H9 (cell line): ENCODE results near the gene TMEM91. TPM values are rescaled to one million over a fixed set of nuclear protein-coding genes. Genes with fewer than 3 reads are reported as not detected.

Source experiments
- DNase-seq: peaks from one replicate; pipeline ENCODE4 v3.0.0-alpha.2; 2017
- H2AFZ ChIP-seq: one replicate; pipeline ENCODE4 v1.6.1; 2013; ENCODE audit warnings: mild to moderate bottlenecking, low read length, control low read depth, moderate library complexity
- H2AK5ac ChIP-seq: 2 replicates; pipeline ENCODE4 v1.6.1; 2013; ENCODE audit warnings: low read length, control low read depth, mixed read lengths; ENCODE audit not compliant: insufficient read length
- H2BK120ac ChIP-seq: one replicate; pipeline ENCODE4 v1.6.1; 2013; ENCODE audit warnings: low read depth, mild to moderate bottlenecking, low read length, control low read depth, inconsistent platforms; ENCODE audit not compliant: poor library complexity, severe bottlenecking
- H2BK12ac ChIP-seq: 2 replicates; pipeline ENCODE4 v1.6.1; 2013; ENCODE audit warnings: low read length, control low read depth, mixed read lengths, low read depth; ENCODE audit not compliant: insufficient read length
- H2BK15ac ChIP-seq: 2 replicates; pipeline ENCODE4 v1.6.1; 2013; ENCODE audit warnings: low read depth, low read length, control low read depth
- H2BK20ac ChIP-seq: one replicate; pipeline ENCODE4 v1.6.1; 2013; ENCODE audit warnings: low read depth, mild to moderate bottlenecking, low read length, control low read depth, inconsistent platforms; ENCODE audit not compliant: poor library complexity, severe bottlenecking
- H2BK5ac ChIP-seq: 2 replicates; pipeline ENCODE4 v1.6.1; 2013; ENCODE audit warnings: low read length, control low read depth, mixed read lengths; ENCODE audit not compliant: insufficient read length
- H3K14ac ChIP-seq: 2 replicates; pipeline ENCODE4 v1.6.1; 2013; ENCODE audit warnings: low read length, control low read depth; ENCODE audit not compliant: insufficient read depth
- H3K18ac ChIP-seq: 2 replicates; pipeline ENCODE4 v1.6.1; 2013; ENCODE audit warnings: low read depth, mild to moderate bottlenecking, mixed read lengths, low read length, control low read depth; ENCODE audit not compliant: insufficient read length
- H3K23ac ChIP-seq: 2 replicates; pipeline ENCODE4 v1.6.1; 2013; ENCODE audit warnings: low read length, control low read depth, mixed read lengths, low read depth; ENCODE audit not compliant: insufficient read length
- H3K23me2 ChIP-seq: 2 replicates; pipeline ENCODE4 v1.6.1; 2013; ENCODE audit warnings: low read depth, mild to moderate bottlenecking, mixed read lengths, low read length, control low read depth; ENCODE audit not compliant: insufficient read length, poor library complexity, severe bottlenecking
- H3K27ac ChIP-seq: 2 replicates; pipeline ENCODE4 v1.5.1; 2013; ENCODE audit warnings: low read length, control low read depth, mixed read lengths, low read depth; ENCODE audit not compliant: insufficient read length
- H3K27me3 ChIP-seq: 2 replicates; pipeline ENCODE4 v1.6.1; 2013; ENCODE audit warnings: low read length, control low read depth, inconsistent platforms; ENCODE audit not compliant: insufficient read depth
- H3K4ac ChIP-seq: 2 replicates; pipeline ENCODE4 v1.6.1; 2013; ENCODE audit warnings: low read depth, mild to moderate bottlenecking, control low read depth, inconsistent platforms, low read length, moderate library complexity
- H3K4me1 ChIP-seq: 2 replicates; pipeline ENCODE4 v1.6.1; 2013; ENCODE audit warnings: low read length, control low read depth, inconsistent platforms; ENCODE audit not compliant: insufficient read depth
- H3K4me2 ChIP-seq: 2 replicates; pipeline ENCODE4 v1.6.1; 2013; ENCODE audit warnings: low read length, control low read depth, mixed read lengths; ENCODE audit not compliant: insufficient read length, insufficient read depth
- H3K56ac ChIP-seq: 2 replicates; pipeline ENCODE4 v1.6.1; 2013; ENCODE audit warnings: low read depth, mild to moderate bottlenecking, mixed read lengths, low read length, control low read depth; ENCODE audit not compliant: insufficient read length
- H3K79me1 ChIP-seq: 2 replicates; pipeline ENCODE4 v1.6.1; 2013; ENCODE audit warnings: low read depth, mild to moderate bottlenecking, moderate library complexity, low read length, control low read depth, inconsistent platforms; ENCODE audit not compliant: insufficient read depth, poor library complexity, severe bottlenecking
- H3K79me2 ChIP-seq: 2 replicates; pipeline ENCODE4 v1.6.1; 2013; ENCODE audit warnings: low read length, control low read depth, inconsistent platforms; ENCODE audit not compliant: insufficient read depth
- H3K9ac ChIP-seq: 2 replicates; pipeline ENCODE4 v1.6.1; 2013; ENCODE audit warnings: low read length, control low read depth, mixed read lengths; ENCODE audit not compliant: insufficient read length; ENCODE audit errors: extremely low read depth
- H3K9me3 ChIP-seq: one replicate; pipeline ENCODE4 v1.6.1; 2013; ENCODE audit warnings: low read depth, low read length, inconsistent platforms; ENCODE audit not compliant: control insufficient read depth
- H3T11ph ChIP-seq: one replicate; pipeline ENCODE4 v1.6.1; 2013; ENCODE audit warnings: mild to moderate bottlenecking, low read length, control low read depth, inconsistent platforms
- H4K20me1 ChIP-seq: one replicate; pipeline ENCODE4 v1.6.1; 2013; ENCODE audit not compliant: control insufficient read depth, insufficient read length, insufficient read depth
- H4K5ac ChIP-seq: 2 replicates; pipeline ENCODE4 v1.6.1; 2013; ENCODE audit warnings: low read depth, mild to moderate bottlenecking, mixed read lengths, low read length, control low read depth; ENCODE audit not compliant: insufficient read length
- H4K8ac ChIP-seq: replicated peaks from 2 replicates; pipeline ENCODE4 v1.6.1; 2013; ENCODE audit warnings: low read length, control low read depth, mixed read lengths, low read depth; ENCODE audit not compliant: insufficient read length
- H4K91ac ChIP-seq: 2 replicates; pipeline ENCODE4 v1.6.1; 2013; ENCODE audit warnings: low read depth, mild to moderate bottlenecking, moderate library complexity, mixed read lengths, low read length, control low read depth; ENCODE audit not compliant: insufficient read length
- H3K27ac Mint-ChIP-seq, 3 experiments: 2 replicates in 2 of 3; 3 replicates in 1 of 3; pipeline ENCODE4 v1.8.0; 2020 to 2021; ENCODE audit warnings: mixed read lengths in 3 of 3, mild to moderate bottlenecking in 1 of 3, moderate library complexity in 1 of 3
- H3K27me3 Mint-ChIP-seq: 2 replicates; pipeline ENCODE4 v1.8.0; 2021; ENCODE audit warnings: low read depth, mild to moderate bottlenecking, moderate library complexity, mixed read lengths
- H3K36me3 Mint-ChIP-seq, 3 experiments: 2 replicates in 2 of 3; 3 replicates in 1 of 3; pipeline ENCODE4 v1.8.0; 2020 to 2021; ENCODE audit warnings: low read depth in 3 of 3, mixed read lengths in 3 of 3; ENCODE audit not compliant: insufficient read depth in 1 of 3
- H3K4me1 Mint-ChIP-seq, 2 experiments: 2 replicates each; pipeline ENCODE4 v1.8.0; 2020; ENCODE audit warnings: mixed read lengths in 2 of 2
- H3K4me3 Mint-ChIP-seq, 2 experiments: 2 replicates in 1 of 2; 3 replicates in 1 of 2; pipeline ENCODE4 v1.8.0; 2020 to 2021; ENCODE audit warnings: mild to moderate bottlenecking in 2 of 2, mixed read lengths in 2 of 2, moderate library complexity in 1 of 2
- H3K9me3 Mint-ChIP-seq, 2 experiments: 2 replicates in 1 of 2; 3 replicates in 1 of 2; pipeline ENCODE4 v1.8.0; 2020; ENCODE audit warnings: mild to moderate bottlenecking in 2 of 2, mixed read lengths in 2 of 2, moderate library complexity in 1 of 2
- WGBS: extraction: QIAGEN DNeasy Blood & Tissue Kit; methylation state at CpG from one replicate; pipeline ENCODE4 v1.1.7; 2013; ENCODE audit warnings: missing lambda C conversion rate, low lambda C conversion rate, mixed read lengths; ENCODE audit not compliant: insufficient read length; ENCODE audit errors: extremely low coverage; 5-methylcytosine and 5-hydroxymethylcytosine counted together
- total RNA-seq: library from RNA; stranded (reverse); gene quantifications from 2 replicates; pipeline ENCODE4 v1.2.1, GENCODE V29; 2021
- TF ChIP-seq, protein P1 (sequence below): fragments of 200-600 bp; sonication (generic); conservative IDR thresholded peaks from 3 replicates; pipeline ENCODE4 v1.8.0; 2021; ENCODE audit warnings: antibody characterized with exemption, mild to moderate bottlenecking

Gene TMEM91
- total RNA-seq, 1 experiment from 2014 or later = 5.7 TPM

DNA sequence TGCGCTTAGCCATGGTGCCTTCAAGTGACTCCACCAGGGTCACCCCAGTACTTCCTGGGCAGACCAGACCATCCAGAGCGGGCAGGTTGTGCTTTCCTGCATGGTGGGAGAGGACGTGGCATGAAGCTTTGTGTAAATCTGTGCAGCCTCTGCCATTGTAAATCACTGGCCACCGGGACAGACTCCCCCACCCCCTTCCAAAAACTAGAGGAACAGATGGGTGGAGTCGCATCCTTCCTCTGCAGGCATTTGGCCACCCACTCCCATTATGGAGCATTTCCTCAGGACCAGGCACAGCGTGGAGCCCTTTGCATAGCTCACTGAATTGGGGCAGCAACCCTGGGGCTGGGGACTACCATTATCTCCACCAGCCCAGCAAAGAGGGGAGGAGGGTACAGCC lies 29.4 kb downstream of the TMEM91 start:
- no peak for DNase-seq
- no CpG with 5 or more reads among the region's 6 CpGs for WGBS
- no peaks in the 10 kb centered on the region for H3K9me3 Mint-ChIP-seq

More for the DNA sequence above, 29.4 kb downstream of the TMEM91 start:
- Histone ChIP-seq H4K20me1 (peaks cover 3% of the 10 kb centered on the region), H2BK120ac (no peak overlapping the region), H4K91ac (no peak overlapping the region), H3T11ph (no peak overlapping the region), H3K79me1 (no peaks in the 10 kb centered on the region), H3K27me3 (no peaks in the 10 kb centered on the region), H2BK5ac (no peak overlapping the region), H3K9me3 (no peaks in the 10 kb centered on the region), H3K9ac (no peak overlapping the region), H2BK12ac (no peak overlapping the region), H3K79me2 (no peaks in the 10 kb centered on the region), H3K23ac (no peak overlapping the region), H3K4ac (no peak overlapping the region), H2BK15ac (no peak overlapping the region), H4K5ac (no peak overlapping the region), H4K8ac (no peak overlapping the region), H2BK20ac (no peak overlapping the region), H3K4me1 (no peaks in the 10 kb centered on the region; the same call in 1 of the 2 replicates), H2AK5ac (no peak overlapping the region), H3K4me2 (no peak overlapping the region), H3K23me2 (no peaks in the 10 kb centered on the region), H3K27ac (no peak overlapping the region), H3K18ac (no peak overlapping the region), H3K14ac (no peak overlapping the region), H2AFZ (no peak overlapping the region), H3K56ac (no peak overlapping the region)
- Mint-ChIP-seq H3K27ac (no peak overlapping the region), H3K4me3 (no peak overlapping the region), H3K4me1 (peaks cover 7 to 18% of the 10 kb centered on the region in 2 experiments), H3K36me3 (peaks cover 0 to 1% (median 0%) of the 10 kb centered on the region in 3 experiments; a peak in 1 of 7 replicates), H3K27me3 (no peaks in the 10 kb centered on the region)
- TF ChIP-seq, protein P1, sequence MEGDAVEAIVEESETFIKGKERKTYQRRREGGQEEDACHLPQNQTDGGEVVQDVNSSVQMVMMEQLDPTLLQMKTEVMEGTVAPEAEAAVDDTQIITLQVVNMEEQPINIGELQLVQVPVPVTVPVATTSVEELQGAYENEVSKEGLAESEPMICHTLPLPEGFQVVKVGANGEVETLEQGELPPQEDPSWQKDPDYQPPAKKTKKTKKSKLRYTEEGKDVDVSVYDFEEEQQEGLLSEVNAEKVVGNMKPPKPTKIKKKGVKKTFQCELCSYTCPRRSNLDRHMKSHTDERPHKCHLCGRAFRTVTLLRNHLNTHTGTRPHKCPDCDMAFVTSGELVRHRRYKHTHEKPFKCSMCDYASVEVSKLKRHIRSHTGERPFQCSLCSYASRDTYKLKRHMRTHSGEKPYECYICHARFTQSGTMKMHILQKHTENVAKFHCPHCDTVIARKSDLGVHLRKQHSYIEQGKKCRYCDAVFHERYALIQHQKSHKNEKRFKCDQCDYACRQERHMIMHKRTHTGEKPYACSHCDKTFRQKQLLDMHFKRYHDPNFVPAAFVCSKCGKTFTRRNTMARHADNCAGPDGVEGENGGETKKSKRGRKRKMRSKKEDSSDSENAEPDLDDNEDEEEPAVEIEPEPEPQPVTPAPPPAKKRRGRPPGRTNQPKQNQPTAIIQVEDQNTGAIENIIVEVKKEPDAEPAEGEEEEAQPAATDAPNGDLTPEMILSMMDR = no peak
